GM18870 (cell line): Measurements from ENCODE around the gene TAS1R2.

ENCODE experiments used
- ATAC-seq: cut with Tn5 transposase; IDR thresholded peaks from one replicate; pipeline ENCODE4 v1.9.1; 2021; ENCODE audit warnings: moderate library complexity; ENCODE audit not compliant: unreplicated experiment

Gene TAS1R2

DNA sequence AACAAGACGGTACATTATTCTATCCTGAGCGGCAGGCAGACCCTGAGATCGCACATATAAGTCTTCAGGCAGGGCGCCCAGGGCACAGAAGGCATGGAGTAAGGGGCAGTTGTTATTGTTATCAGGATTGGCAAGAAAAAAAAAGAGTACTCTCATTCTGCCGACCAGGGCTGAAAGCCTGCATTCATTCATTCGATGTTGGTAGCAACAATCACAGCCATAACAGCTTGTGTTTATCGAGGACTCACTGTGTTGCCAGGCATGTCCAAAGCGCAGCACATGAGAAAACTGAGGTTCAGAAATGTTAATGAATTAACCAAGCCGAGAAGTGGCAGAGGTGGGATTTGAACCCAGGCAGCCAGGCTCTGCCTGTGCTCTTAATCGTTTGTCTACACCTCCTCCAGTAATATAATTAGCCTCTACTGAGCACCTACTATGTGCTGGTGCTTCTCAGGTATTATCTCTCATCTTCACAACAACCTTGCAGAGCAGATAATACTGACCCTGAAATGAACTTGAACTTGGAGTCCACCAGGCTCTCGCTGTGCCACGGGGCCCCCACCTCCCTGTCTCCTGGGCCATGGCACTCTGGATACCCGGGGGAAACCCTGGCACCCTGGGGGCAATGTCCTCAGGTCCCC is 56.2 kb downstream of the TAS1R2 start:
- no peak for ATAC-seq

DNA sequence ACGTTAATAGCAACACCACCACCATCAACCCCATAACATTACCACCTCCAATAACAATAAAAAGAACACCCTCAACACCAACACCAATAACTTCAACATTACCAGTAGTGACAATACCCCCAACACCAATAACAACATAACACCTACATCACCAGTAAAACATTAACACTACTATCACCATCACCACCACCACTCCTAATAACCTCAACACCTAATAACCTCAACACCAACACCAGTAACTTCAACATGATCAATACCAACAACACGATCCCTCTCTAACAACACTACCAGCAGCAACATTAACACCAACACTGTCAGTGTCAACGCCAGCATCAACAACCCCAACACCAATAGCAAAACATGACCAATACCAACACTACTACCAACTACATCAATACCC is 57.2 kb downstream of the TAS1R2 start:
- ATAC-seq, result no peak

DNA sequence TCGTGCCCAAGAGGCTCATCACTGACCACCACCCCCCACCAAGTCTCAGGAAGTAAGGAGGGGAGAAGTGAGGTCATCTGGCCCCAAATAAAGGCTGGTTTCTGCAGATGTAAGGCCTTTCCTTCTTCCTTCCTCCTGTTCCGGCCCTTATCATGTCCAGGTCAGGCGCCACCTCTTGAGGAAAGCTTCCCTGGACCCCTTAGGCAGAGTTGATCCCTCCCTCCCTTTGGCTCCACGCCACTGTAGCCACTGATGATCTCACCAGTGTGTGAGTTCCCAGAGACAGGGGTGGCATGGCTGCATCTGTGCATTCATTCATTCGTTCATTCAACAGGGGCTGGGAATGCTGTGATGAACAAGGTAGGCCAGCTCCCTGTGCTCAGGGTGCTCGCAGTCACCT is 59.2 kb downstream of the TAS1R2 start:
- ATAC-seq, result no peak

DNA sequence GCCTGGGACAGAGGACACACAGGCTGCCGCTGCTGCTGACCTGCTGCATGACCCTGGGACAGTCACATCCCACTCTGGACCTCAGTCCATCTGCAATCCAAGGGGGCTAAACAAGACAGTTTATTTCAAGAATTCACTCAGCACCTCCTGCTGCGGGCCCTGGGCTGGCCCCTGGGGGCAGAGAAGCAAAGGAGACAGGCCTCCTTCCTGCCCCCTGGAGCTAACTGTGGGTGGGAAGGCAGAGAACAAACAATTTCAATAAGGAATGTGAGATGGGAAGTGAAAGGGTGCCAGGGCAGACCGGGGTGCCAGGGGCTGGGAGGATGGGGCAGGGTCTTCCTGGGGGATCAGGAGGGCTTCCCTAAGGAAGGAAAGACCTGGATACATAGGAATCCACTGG is 60.0 kb downstream of the TAS1R2 start:
- ATAC-seq, result no peak

DNA sequence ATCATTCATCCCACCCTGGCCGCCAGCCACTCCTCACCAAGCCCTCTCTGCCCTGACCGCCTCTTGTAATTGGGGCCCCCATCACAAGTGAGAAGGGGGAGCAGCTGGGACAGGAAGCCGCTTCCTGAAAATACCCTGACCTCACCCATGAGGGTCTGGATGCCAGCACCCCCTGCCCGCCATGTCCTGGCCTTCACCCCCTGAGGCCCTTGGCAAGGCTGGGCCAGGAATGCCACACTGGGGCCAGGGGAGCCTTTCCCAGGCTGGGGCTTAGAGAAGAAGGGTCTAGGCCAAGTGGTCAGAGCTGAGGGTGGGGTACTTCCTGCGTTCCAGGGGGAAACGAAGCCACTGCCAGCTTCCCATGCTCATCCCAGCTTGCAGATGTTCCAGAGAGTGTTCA is 60.5 kb downstream of the TAS1R2 start:
- ATAC-seq, result no peak

DNA sequence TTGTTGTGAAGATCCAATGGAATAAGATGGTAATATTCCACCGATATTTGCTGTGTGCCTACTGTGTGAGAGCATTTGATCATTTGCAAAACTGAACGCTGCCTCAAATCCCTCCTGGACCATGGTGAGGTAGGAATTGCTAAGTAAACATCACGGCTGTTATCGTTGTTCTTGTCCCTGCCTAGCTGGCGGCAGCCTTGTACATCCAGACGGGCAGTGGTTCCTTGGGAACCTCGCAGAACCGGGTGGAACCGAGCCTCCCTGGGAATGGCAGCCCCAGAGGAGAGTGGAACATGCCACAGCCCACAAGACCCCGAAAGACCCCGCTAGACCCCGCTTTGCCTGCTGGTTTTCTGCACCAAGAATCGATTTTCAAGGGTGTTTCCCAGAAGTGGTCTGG is 60.9 kb downstream of the TAS1R2 start:
- no peak for ATAC-seq

DNA sequence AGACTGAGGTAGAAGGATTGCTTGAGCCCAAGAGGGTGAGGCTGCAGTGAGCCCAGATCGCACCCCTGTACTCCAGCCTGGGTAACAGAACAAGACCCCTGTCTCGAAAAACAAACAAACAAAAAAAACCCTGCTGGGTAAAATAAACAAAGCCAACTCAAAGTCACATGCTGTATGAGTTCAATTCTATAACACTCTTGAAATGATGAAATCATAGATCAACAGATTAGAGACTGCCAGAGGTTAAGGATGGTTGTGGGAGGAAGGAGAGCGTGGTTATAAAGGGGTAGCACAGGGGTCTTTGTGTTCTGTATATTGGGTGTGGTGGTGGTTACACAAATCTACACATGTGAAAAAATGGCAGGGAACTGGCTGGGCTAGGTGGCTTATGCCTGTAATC is 62.5 kb downstream of the TAS1R2 start:
- no peak for ATAC-seq

DNA sequence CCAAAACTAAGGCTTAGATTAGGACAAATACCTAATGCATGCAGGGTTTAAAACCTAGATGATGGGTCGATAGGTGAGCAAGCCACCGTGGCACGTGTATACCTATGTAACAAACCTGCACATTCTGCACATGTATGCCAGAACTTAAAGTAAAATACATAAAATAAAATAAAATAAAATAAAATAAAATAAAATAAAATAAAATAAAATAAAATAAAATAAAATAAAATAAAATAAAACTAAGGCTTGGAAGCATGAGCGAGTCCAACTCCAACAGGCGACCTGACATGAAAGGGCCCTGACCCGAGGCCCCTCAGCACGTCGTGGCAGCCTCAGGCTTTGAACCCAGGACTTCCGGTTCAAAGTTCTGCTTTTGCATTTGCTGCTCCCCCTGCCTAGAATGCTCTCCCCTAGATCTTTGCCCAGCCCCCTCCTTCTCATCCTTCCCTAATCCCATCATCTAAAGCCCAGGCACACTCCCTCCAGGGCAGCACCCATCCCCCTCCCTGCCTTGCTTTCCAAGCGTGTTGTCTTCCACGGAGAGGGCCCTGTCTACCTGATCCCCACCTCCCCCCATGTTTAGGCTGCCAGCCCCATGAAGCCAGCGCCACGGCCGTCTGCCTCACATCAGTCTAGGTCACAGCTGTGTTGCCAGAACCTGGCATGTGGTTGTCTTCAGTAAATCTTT is 64.3 kb downstream of the TAS1R2 start:
- ATAC-seq, result no peak

DNA sequence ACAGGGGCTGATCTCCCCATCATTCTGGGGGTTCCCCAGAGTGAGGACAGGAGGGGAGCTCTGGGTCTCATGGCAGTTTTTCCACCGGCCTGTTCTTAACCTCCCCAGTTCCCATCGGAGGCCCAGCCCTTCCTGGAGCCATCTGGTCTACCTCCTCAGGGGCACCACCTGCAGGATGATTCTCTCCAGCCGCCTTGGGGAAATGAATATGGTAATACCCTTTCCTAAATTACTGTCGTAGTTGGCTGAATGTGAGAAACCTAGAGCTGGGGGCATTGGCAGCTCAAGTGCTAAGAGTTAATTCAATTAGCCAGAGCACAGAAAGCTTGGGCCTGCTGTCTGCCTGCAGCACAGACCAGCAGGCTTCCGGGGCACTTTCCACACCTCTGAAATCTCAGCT is 64.9 kb downstream of the TAS1R2 start:
- no peak for ATAC-seq

DNA sequence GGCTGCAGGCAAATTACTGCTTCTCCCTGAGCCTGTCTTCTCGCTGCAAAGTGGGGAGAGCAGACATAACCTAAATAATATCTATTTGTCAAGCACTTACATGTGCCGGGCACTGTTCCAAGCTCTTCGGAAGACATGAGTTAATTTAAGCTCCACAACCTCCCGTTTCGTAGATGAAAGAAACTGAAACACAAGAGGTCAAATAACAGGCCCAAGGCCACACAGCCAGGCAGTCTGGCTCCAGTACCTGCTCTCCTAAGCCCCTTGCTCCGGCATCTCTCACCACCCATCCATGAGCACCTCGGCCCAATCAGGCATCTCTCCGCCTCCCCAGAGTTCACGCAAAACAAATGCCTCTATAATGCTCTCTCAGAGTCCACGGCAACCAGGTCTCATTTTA is 65.4 kb downstream of the TAS1R2 start:
- ATAC-seq, result no peak

DNA sequence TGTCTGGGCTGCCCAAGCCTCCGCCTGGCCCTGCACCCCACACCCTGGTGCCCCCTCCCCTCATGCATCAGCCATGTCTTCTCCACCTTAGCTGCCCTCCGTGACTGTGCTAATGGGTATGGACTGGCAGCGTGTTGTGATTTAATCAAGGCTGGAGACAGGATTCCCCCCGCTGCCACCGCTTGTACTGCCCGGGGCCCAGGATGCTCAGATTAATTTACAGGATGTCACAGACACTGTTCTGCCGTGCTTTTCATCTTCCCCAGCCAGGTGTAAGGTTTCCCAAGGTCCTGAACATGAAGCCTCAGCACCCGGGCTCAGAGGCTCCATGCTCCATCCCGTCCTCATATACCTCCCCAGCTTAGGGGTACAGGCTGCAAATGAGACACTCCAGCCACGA is 66.3 kb downstream of the TAS1R2 start:
- no peak for ATAC-seq

DNA sequence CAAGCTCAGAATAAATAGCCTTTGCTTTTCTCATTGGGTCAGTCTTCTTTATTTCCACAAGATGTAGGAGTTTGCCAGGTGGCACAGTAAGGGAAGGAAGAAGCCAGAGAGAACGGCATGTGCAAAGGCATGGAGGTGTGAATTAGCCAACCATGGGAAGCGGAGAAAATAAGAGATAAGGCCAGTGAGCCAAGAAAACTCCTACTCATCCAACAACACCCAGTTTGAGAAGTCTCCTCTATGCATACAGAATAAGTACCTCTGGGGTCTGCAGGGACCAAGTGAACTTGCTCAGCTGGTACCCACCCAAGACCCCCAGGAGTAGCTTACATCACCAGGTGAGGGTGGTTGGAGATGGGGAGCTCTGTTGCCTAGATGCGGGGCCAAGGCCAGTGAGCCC is 66.7 kb downstream of the TAS1R2 start:
- no peak for ATAC-seq
